Ascending aorta (tissue), 1 donor: ENCODE results near the gene CACNA1D. TPM values are rescaled to one million over a fixed set of nuclear protein-coding genes. Genes with fewer than 3 reads are reported as not detected.

Source experiments
- total RNA-seq: library from RNA; depleted of rRNA; stranded (reverse); fragments of >200 nt; gene quantifications from one replicate; pipeline ENCODE4 v1.1.0, GENCODE V29; 2016

The CACNA1D gene
- total RNA-seq, 1 donor from 2014 or later, result 0.43 TPM

Other genes starting within 250 kb of the CACNA1D start
- gene TKT, start 238.6 kb upstream of the CACNA1D start, total RNA-seq, result 219 TPM
- gene DCP1A, start 147.1 kb upstream of the CACNA1D start, total RNA-seq, result 21.7 TPM